Measurements from ENCODE around the gene TMED6.
"Not testable (repeated sequence)": the region's sequence is repeated elsewhere in the genome, so short reads cannot be mapped to it uniquely, and the experiment has no call there.

TMED6 gene

GRCh38 chr16:69296771-69297170, 54.8 kb downstream of the TMED6 start:
- not testable (repeated sequence) for DNase-seq

- DNase-seq = no peak
These were observed 57.5 kb downstream of the TMED6 start for GRCh38 chr16:69294051-69294450.

GRCh38 chr16:69293401-69293800, 58.2 kb downstream of the TMED6 start:
- DNase-seq = no peak
